ENCODE measurements around the gene LRRC34.

- TF ChIP-seq, protein P1, sequence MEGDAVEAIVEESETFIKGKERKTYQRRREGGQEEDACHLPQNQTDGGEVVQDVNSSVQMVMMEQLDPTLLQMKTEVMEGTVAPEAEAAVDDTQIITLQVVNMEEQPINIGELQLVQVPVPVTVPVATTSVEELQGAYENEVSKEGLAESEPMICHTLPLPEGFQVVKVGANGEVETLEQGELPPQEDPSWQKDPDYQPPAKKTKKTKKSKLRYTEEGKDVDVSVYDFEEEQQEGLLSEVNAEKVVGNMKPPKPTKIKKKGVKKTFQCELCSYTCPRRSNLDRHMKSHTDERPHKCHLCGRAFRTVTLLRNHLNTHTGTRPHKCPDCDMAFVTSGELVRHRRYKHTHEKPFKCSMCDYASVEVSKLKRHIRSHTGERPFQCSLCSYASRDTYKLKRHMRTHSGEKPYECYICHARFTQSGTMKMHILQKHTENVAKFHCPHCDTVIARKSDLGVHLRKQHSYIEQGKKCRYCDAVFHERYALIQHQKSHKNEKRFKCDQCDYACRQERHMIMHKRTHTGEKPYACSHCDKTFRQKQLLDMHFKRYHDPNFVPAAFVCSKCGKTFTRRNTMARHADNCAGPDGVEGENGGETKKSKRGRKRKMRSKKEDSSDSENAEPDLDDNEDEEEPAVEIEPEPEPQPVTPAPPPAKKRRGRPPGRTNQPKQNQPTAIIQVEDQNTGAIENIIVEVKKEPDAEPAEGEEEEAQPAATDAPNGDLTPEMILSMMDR (IDR thresholded peaks at IDR 0.05; ENCODE audit: low read depth, low read length, poor library complexity, severe bottlenecking), result no peak
- no peak for TF ChIP-seq EZH2phosphoT487 (IDR thresholded peaks at IDR 0.05; ENCODE audit: borderline replicate concordance, low read length)
These were observed at the start of gene LRRC34, which contains the start of gene LRRIQ4 for GRCh38 chr3:169812332-169813235.

All from DOHH2 (cell line).